Karpas-422 (cell line): ENCODE data around the gene RPS6KA4. TPM values are rescaled to one million over a fixed set of nuclear protein-coding genes. Genes with fewer than 3 reads are reported as not detected.

Experiments used
- DNase-seq: peaks from one replicate; pipeline ENCODE4 v3.0.0-alpha.2; 2015
- H2AFZ ChIP-seq: fragments of 200-600 bp; sonication (generic); 2 replicates; pipeline ENCODE4 v1.6.1; 2014; ENCODE audit warnings: antibody characterized with exemption, low read length, mixed read lengths
- H3K27ac ChIP-seq: fragments of 200-600 bp; sonication (generic); 2 replicates; pipeline ENCODE4 v1.5.1; 2014; ENCODE audit warnings: mild to moderate bottlenecking, low read length, moderate library complexity
- H3K27me3 ChIP-seq: fragments of 200-600 bp; sonication (generic); 2 replicates; pipeline ENCODE4 v1.6.1; 2014; ENCODE audit warnings: low read length, mixed read lengths
- H3K36me3 ChIP-seq: fragments of 200-600 bp; sonication (generic); 2 replicates; pipeline ENCODE4 v1.6.1; 2014; ENCODE audit warnings: low read length, mixed read lengths; ENCODE audit not compliant: insufficient read depth
- H3K4me1 ChIP-seq: fragments of 200-600 bp; sonication (generic); 2 replicates; pipeline ENCODE4 v1.6.1; 2014; ENCODE audit warnings: mild to moderate bottlenecking, low read length, mixed read lengths
- H3K4me2 ChIP-seq: fragments of 200-600 bp; sonication (generic); 2 replicates; pipeline ENCODE4 v1.6.1; 2014; ENCODE audit warnings: low read length, low read depth, mild to moderate bottlenecking; ENCODE audit not compliant: poor library complexity, severe bottlenecking
- H3K4me3 ChIP-seq: fragments of 200-600 bp; sonication (generic); 2 replicates; pipeline ENCODE4 v1.5.1; 2014; ENCODE audit warnings: mild to moderate bottlenecking, antibody characterized with exemption, low read length, mixed read lengths
- H3K79me2 ChIP-seq: fragments of 200-600 bp; sonication (generic); 2 replicates; pipeline ENCODE4 v1.6.1; 2014; ENCODE audit warnings: mild to moderate bottlenecking, low read length, mixed read lengths
- H3K9ac ChIP-seq: fragments of 200-600 bp; sonication (generic); 2 replicates; pipeline ENCODE4 v1.6.0; 2014; ENCODE audit warnings: low read length
- H3K9me2 ChIP-seq: fragments of 200-600 bp; sonication (generic), shearing (Covaris generic); replicated peaks from 2 replicates; pipeline ENCODE4 v1.6.0; 2014; ENCODE audit warnings: mild to moderate bottlenecking, low read length, moderate library complexity; ENCODE audit not compliant: insufficient read depth
- H3K9me3 ChIP-seq: fragments of 300-700, 200-600 bp; sonication (generic); 2 replicates; pipeline ENCODE4 v1.6.1; 2014; ENCODE audit warnings: low read length, mixed read lengths
- H4K20me1 ChIP-seq: fragments of 200-600 bp; sonication (generic); 2 replicates; pipeline ENCODE4 v1.6.1; 2014; ENCODE audit warnings: mild to moderate bottlenecking, antibody characterized with exemption, low read length, low read depth; ENCODE audit not compliant: insufficient read depth
- total RNA-seq: library from RNA; depleted of rRNA; stranded (reverse); fragments of >200 nt; shearing (Covaris generic); gene quantifications from 2 replicates; pipeline ENCODE4 v1.2.3, GENCODE V29; 2014; ENCODE audit warnings: low replicate concordance

RPS6KA4 gene
- total RNA-seq, 1 experiment from 2014 or later: 17.1 TPM

- Histone ChIP-seq H3K79me2 (peaks cover 3% of the 10 kb centered on the region; the same call in 1 of the 2 replicates), H3K27me3 (no peaks in the 10 kb centered on the region), H3K4me1 (peaks cover 29% of the 10 kb centered on the region), H3K27ac (no peak overlapping the region), H4K20me1 (peaks cover 4% of the 10 kb centered on the region; the same call in 1 of the 2 replicates), H2AFZ (no peak overlapping the region), H3K4me2 (no peak overlapping the region), H3K4me3 (no peak overlapping the region), H3K9ac (no peak overlapping the region), H3K9me2 (no peaks in the 10 kb centered on the region), H3K36me3 (peaks cover 18% of the 10 kb centered on the region; the same call in 1 of the 2 replicates), H3K9me3 (no peaks in the 10 kb centered on the region)
- DNase-seq: no peak
Measured at GRCh38 chr11:64362339-64362738, 3.4 kb downstream of the RPS6KA4 start.

GRCh38 chr11:64364435-64364834, 5.5 kb downstream of the RPS6KA4 start:
- no peak overlapping the region for H3K27ac ChIP-seq
- peaks cover 4% of the 10 kb centered on the region; the same call in 1 of the 2 replicates for H4K20me1 ChIP-seq
- peaks cover 18% of the 10 kb centered on the region; the same call in 1 of the 2 replicates for H3K36me3 ChIP-seq
- H3K27me3 ChIP-seq: no peaks in the 10 kb centered on the region
- no peaks in the 10 kb centered on the region for H3K9me2 ChIP-seq
- no peak overlapping the region for H2AFZ ChIP-seq
- H3K4me2 ChIP-seq: no peak overlapping the region
- peak; percentile 36 for DNase-seq
- no peaks in the 10 kb centered on the region for H3K9me3 ChIP-seq
- peaks cover 1% of the 10 kb centered on the region; the same call in 1 of the 2 replicates for H3K79me2 ChIP-seq
- H3K9ac ChIP-seq: no peak overlapping the region
- peaks cover 12% of the 10 kb centered on the region for H3K4me1 ChIP-seq
- H3K4me3 ChIP-seq: no peak overlapping the region

- Histone ChIP-seq H3K9me2 (no peaks in the 10 kb centered on the region), H3K27me3 (no peaks in the 10 kb centered on the region), H3K9me3 (no peaks in the 10 kb centered on the region), H3K4me1 (peaks cover 7% of the 10 kb centered on the region), H3K36me3 (peaks cover 18% of the 10 kb centered on the region; the same call in 1 of the 2 replicates), H2AFZ (no peak overlapping the region), H3K4me2 (no peak overlapping the region), H3K4me3 (no peak overlapping the region), H3K27ac (no peak overlapping the region), H4K20me1 (peaks cover 4% of the 10 kb centered on the region; the same call in 1 of the 2 replicates), H3K79me2 (no peaks in the 10 kb centered on the region), H3K9ac (no peak overlapping the region)
- no peak for DNase-seq
Measured at GRCh38 chr11:64364911-64365310, 5.9 kb downstream of the RPS6KA4 start.

GRCh38 chr11:64366751-64367150, 7.8 kb downstream of the RPS6KA4 start:
- H3K9ac ChIP-seq: no peak overlapping the region
- H3K27me3 ChIP-seq: no peaks in the 10 kb centered on the region
- no peaks in the 10 kb centered on the region for H3K4me1 ChIP-seq
- no peak overlapping the region for H3K4me2 ChIP-seq
- H3K9me2 ChIP-seq: no peaks in the 10 kb centered on the region
- no peak overlapping the region for H3K4me3 ChIP-seq
- H3K36me3 ChIP-seq: peaks cover 18% of the 10 kb centered on the region
- no peaks in the 10 kb centered on the region for H3K79me2 ChIP-seq
- no peak overlapping the region for H2AFZ ChIP-seq
- H4K20me1 ChIP-seq: no peaks in the 10 kb centered on the region
- no peaks in the 10 kb centered on the region for H3K9me3 ChIP-seq
- H3K27ac ChIP-seq: no peak overlapping the region
- DNase-seq: no peak

- no peak overlapping the region for H3K4me2 ChIP-seq
- H3K4me1 ChIP-seq: 0 out of 2 replicates have a peak, but pooled peaks cover under 1% of the 10 kb centered on the region
- peaks cover 16% of the 10 kb centered on the region for H3K36me3 ChIP-seq
- no peak overlapping the region for H2AFZ ChIP-seq
- no peak overlapping the region for H3K4me3 ChIP-seq
- H3K9me3 ChIP-seq: no peaks in the 10 kb centered on the region
- no peak overlapping the region for H3K27ac ChIP-seq
- no peaks in the 10 kb centered on the region for H3K9me2 ChIP-seq
- H3K27me3 ChIP-seq: no peaks in the 10 kb centered on the region
- no peaks in the 10 kb centered on the region for H4K20me1 ChIP-seq
- no peak overlapping the region for H3K9ac ChIP-seq
- no peaks in the 10 kb centered on the region for H3K79me2 ChIP-seq
- DNase-seq: no peak
Measured at GRCh38 chr11:64367931-64368672, 9.1 kb downstream of the RPS6KA4 start.

- no peaks in the 10 kb centered on the region for H4K20me1 ChIP-seq
- H3K9ac ChIP-seq: no peak overlapping the region
- no peak overlapping the region for H3K4me3 ChIP-seq
- no peak for DNase-seq
- no peaks in the 10 kb centered on the region for H3K9me3 ChIP-seq
- no peaks in the 10 kb centered on the region for H3K79me2 ChIP-seq
- peaks cover 16% of the 10 kb centered on the region for H3K36me3 ChIP-seq
- peaks cover 4% of the 10 kb centered on the region for H3K4me1 ChIP-seq
- no peaks in the 10 kb centered on the region for H3K27me3 ChIP-seq
- no peak overlapping the region for H3K27ac ChIP-seq
- no peak overlapping the region for H2AFZ ChIP-seq
- no peak overlapping the region for H3K4me2 ChIP-seq
- H3K9me2 ChIP-seq: no peaks in the 10 kb centered on the region
Measured at GRCh38 chr11:64368673-64369074, 9.7 kb downstream of the RPS6KA4 start.

- peaks cover 16% of the 10 kb centered on the region for H3K36me3 ChIP-seq
- DNase-seq: no peak
- no peaks in the 10 kb centered on the region for H3K9me3 ChIP-seq
- peaks cover 4% of the 10 kb centered on the region for H3K4me1 ChIP-seq
- H3K27ac ChIP-seq: no peak overlapping the region
- no peaks in the 10 kb centered on the region for H3K9me2 ChIP-seq
- H2AFZ ChIP-seq: no peak overlapping the region
- H3K27me3 ChIP-seq: no peaks in the 10 kb centered on the region
- H3K9ac ChIP-seq: no peak overlapping the region
- no peaks in the 10 kb centered on the region for H4K20me1 ChIP-seq
- H3K4me2 ChIP-seq: no peak overlapping the region
- H3K4me3 ChIP-seq: no peak overlapping the region
- no peaks in the 10 kb centered on the region for H3K79me2 ChIP-seq
Measured at GRCh38 chr11:64369440-64370421, 10.8 kb downstream of the RPS6KA4 start.

GRCh38 chr11:64371201-64371600, 12.2 kb downstream of the RPS6KA4 start:
- Histone ChIP-seq H2AFZ (no peak overlapping the region), H4K20me1 (no peaks in the 10 kb centered on the region), H3K27me3 (no peaks in the 10 kb centered on the region), H3K9ac (no peak overlapping the region), H3K4me3 (no peak overlapping the region), H3K9me3 (no peaks in the 10 kb centered on the region), H3K4me1 (peaks cover 4% of the 10 kb centered on the region), H3K9me2 (no peaks in the 10 kb centered on the region), H3K79me2 (no peaks in the 10 kb centered on the region), H3K36me3 (peaks cover 8% of the 10 kb centered on the region), H3K27ac (no peak overlapping the region), H3K4me2 (no peak overlapping the region)
- no peak for DNase-seq
